ENCODE data around the gene CALHM2. TPM values are rescaled to one million over a fixed set of nuclear protein-coding genes. Genes with fewer than 3 reads are reported as not detected.

The CALHM2 gene
- total RNA-seq, 1 donor, result 54.6 TPM

GRCh38 chr10:103466734-103467133, 14.6 kb upstream of the CALHM2 start:
- H3K4me2 ChIP-seq (ENCODE audit: insufficient read depth, low read length), result no peak overlapping the region
- no peaks in the 10 kb centered on the region for H3K27me3 ChIP-seq (ENCODE audit: insufficient read depth, low read length)
- H3K36me3 ChIP-seq (ENCODE audit: insufficient read depth, low read length), result no peaks in the 10 kb centered on the region
- H3K27ac ChIP-seq (ENCODE audit: low read depth, low read length), result no peak overlapping the region
- no peaks in the 10 kb centered on the region for H3K9me3 ChIP-seq (ENCODE audit: low read depth, low read length)
- no peak for TF ChIP-seq CTCF (IDR thresholded peaks at IDR 0.05; ENCODE audit: extremely low read depth, low read depth, low read length)
- no peaks in the 10 kb centered on the region for H3K79me2 ChIP-seq (ENCODE audit: insufficient read depth, low read length)
- H4K20me1 ChIP-seq (ENCODE audit: insufficient read depth, low read length), result no peaks in the 10 kb centered on the region
- no peak overlapping the region for H2AFZ ChIP-seq (ENCODE audit: low read length)
- DNase-seq (ENCODE audit: insufficient read length, low spot score, missing footprints), result peak; percentile 37
- no peaks in the 10 kb centered on the region for H3K4me1 ChIP-seq (ENCODE audit: insufficient read depth, low read length)
- H3K4me3 ChIP-seq (ENCODE audit: insufficient read depth, low read length), result no peak overlapping the region

GRCh38 chr10:103465411-103466179, 13.4 kb upstream of the CALHM2 start:
- no peak overlapping the region for H3K4me3 ChIP-seq (ENCODE audit: insufficient read depth, low read length)

GRCh38 chr10:103463499-103463898, 11.3 kb upstream of the CALHM2 start:
- TF ChIP-seq CTCF (IDR thresholded peaks at IDR 0.05; ENCODE audit: extremely low read depth, low read depth, low read length), result no peak
- peak; percentile 81 for DNase-seq (ENCODE audit: insufficient read length, low spot score, missing footprints)
- Histone ChIP-seq H3K9me3 (ENCODE audit: low read depth, low read length) (no peaks in the 10 kb centered on the region), H4K20me1 (ENCODE audit: insufficient read depth, low read length) (no peaks in the 10 kb centered on the region), H2AFZ (ENCODE audit: low read length) (no peak overlapping the region), H3K79me2 (ENCODE audit: insufficient read depth, low read length) (no peaks in the 10 kb centered on the region), H3K4me1 (ENCODE audit: insufficient read depth, low read length) (no peaks in the 10 kb centered on the region), H3K4me3 (ENCODE audit: insufficient read depth, low read length) (no peak overlapping the region), H3K4me2 (ENCODE audit: insufficient read depth, low read length) (no peak overlapping the region), H3K27me3 (ENCODE audit: insufficient read depth, low read length) (no peaks in the 10 kb centered on the region), H3K36me3 (ENCODE audit: insufficient read depth, low read length) (no peaks in the 10 kb centered on the region), H3K27ac (ENCODE audit: low read depth, low read length) (no peak overlapping the region)

More at GRCh38 chr10:103465411-103466179, 13.4 kb upstream of the CALHM2 start:
- H3K4me2 ChIP-seq (ENCODE audit: insufficient read depth, low read length), result no peak overlapping the region
- peak; percentile 5 for DNase-seq (ENCODE audit: insufficient read length, low spot score, missing footprints)
- no peaks in the 10 kb centered on the region for H3K36me3 ChIP-seq (ENCODE audit: insufficient read depth, low read length)
- H3K27me3 ChIP-seq (ENCODE audit: insufficient read depth, low read length), result no peaks in the 10 kb centered on the region
- H3K27ac ChIP-seq (ENCODE audit: low read depth, low read length), result no peak overlapping the region
- no peak overlapping the region for H2AFZ ChIP-seq (ENCODE audit: low read length)
- H3K9me3 ChIP-seq (ENCODE audit: low read depth, low read length), result no peaks in the 10 kb centered on the region
- no peaks in the 10 kb centered on the region for H4K20me1 ChIP-seq (ENCODE audit: insufficient read depth, low read length)
- TF ChIP-seq CTCF (IDR thresholded peaks at IDR 0.05; ENCODE audit: extremely low read depth, low read depth, low read length), result no peak
- no peaks in the 10 kb centered on the region for H3K4me1 ChIP-seq (ENCODE audit: insufficient read depth, low read length)
- no peaks in the 10 kb centered on the region for H3K79me2 ChIP-seq (ENCODE audit: insufficient read depth, low read length)

- Histone ChIP-seq H3K4me2 (ENCODE audit: insufficient read depth, low read length) (no peak overlapping the region), H3K9me3 (ENCODE audit: low read depth, low read length) (no peaks in the 10 kb centered on the region), H3K27ac (ENCODE audit: low read depth, low read length) (no peak overlapping the region), H3K27me3 (ENCODE audit: insufficient read depth, low read length) (no peaks in the 10 kb centered on the region), H3K4me1 (ENCODE audit: insufficient read depth, low read length) (no peaks in the 10 kb centered on the region), H3K79me2 (ENCODE audit: insufficient read depth, low read length) (no peaks in the 10 kb centered on the region), H3K36me3 (ENCODE audit: insufficient read depth, low read length) (no peaks in the 10 kb centered on the region), H4K20me1 (ENCODE audit: insufficient read depth, low read length) (no peaks in the 10 kb centered on the region), H3K4me3 (ENCODE audit: insufficient read depth, low read length) (no peak overlapping the region), H2AFZ (ENCODE audit: low read length) (no peak overlapping the region)
- TF ChIP-seq CTCF (IDR thresholded peaks at IDR 0.05; ENCODE audit: extremely low read depth, low read depth, low read length), result no peak
- no peak for DNase-seq (ENCODE audit: insufficient read length, low spot score, missing footprints)
Observed at GRCh38 chr10:103459615-103460014, 7.4 kb upstream of the CALHM2 start.

Measured in osteoblast (primary cell).